B cell (primary cell): ENCODE measurements around the gene CMTM1. TPM values are rescaled to one million over a fixed set of nuclear protein-coding genes. Genes with fewer than 3 reads are reported as not detected.

Experiments used
- ATAC-seq: fragments of 200-7000 bp; cut with Tn5 transposase; one replicate; pipeline ENCODE4 v1.10.0; 2021; ENCODE audit warnings: low read depth, mild to moderate bottlenecking, moderate number of reproducible peaks, moderate library complexity
- CTCF ChIA-PET: fragments of 350-600 bp; sonication (Branson Sonifier 250); formaldehyde crosslinking; loops from one replicate; lab custom pipeline; 2021; ENCODE audit warnings: antibody characterized with exemption, inconsistent platforms; lab: Charles Lee
- POLR2A ChIA-PET: fragments of 350-600 bp; sonication (Branson Sonifier 250); formaldehyde crosslinking; loops from one replicate; lab custom pipeline; 2021; ENCODE audit warnings: antibody characterized with exemption; lab: Charles Lee
- DNase-seq: peaks from one replicate; pipeline ENCODE4 v3.0.0; 2013
- H2AFZ ChIP-seq: 2 replicates; pipeline ENCODE4 v1.6.1; 2012; ENCODE audit warnings: mild to moderate bottlenecking, low read depth, low read length; ENCODE audit not compliant: insufficient read depth, poor library complexity, severe bottlenecking
- H3K27ac ChIP-seq, 2 donors: 1 replicate in 1 of 2; 2 replicates in 1 of 2; pipeline ENCODE4 v1.5.1; 2012 to 2013; ENCODE audit warnings: low read length in 2 of 2, mild to moderate bottlenecking in 2 of 2, moderate library complexity in 1 of 2
- H3K27me3 ChIP-seq, 4 experiments: fragments of 200-600 bp in 1 of 4; sonication (generic) in 1 of 4; replicated peaks in 1 of 4; 1 replicate in 2 of 4; 2 replicates in 2 of 4; pipeline versions ENCODE4 v1.6.1 to v1.7.0; 2013 to 2016; ENCODE audit warnings: low read length in 3 of 4, mild to moderate bottlenecking in 2 of 4, mixed read lengths in 1 of 4, moderate library complexity in 1 of 4; ENCODE audit not compliant: insufficient read depth in 4 of 4, control insufficient read depth in 3 of 4; ENCODE audit errors: control extremely low read depth in 1 of 4
- H3K36me3 ChIP-seq, 2 experiments: replicated peaks in 1 of 2; 1 replicate in 1 of 2; 2 replicates in 1 of 2; pipeline versions ENCODE4 v1.6.1 to v1.7.1; 2013; ENCODE audit warnings: low read length in 1 of 2; ENCODE audit not compliant: insufficient read depth in 2 of 2, control insufficient read depth in 1 of 2; ENCODE audit errors: control extremely low read depth in 1 of 2, extremely low read depth in 1 of 2
- H3K4me1 ChIP-seq, 2 donors: fragments of 200-600 bp in 1 of 2; sonication (generic) in 1 of 2; 1 replicate in 1 of 2; 2 replicates in 1 of 2; pipeline versions ENCODE4 v1.5.1 to v1.6.1; 2013 to 2017; ENCODE audit warnings: low read length in 2 of 2; ENCODE audit not compliant: control insufficient read depth in 2 of 2, insufficient read depth in 2 of 2
- H3K4me2 ChIP-seq: replicated peaks from 2 replicates; pipeline ENCODE3; 2012; ENCODE audit warnings: mild to moderate bottlenecking, low read depth, low read length; ENCODE audit not compliant: poor library complexity, severe bottlenecking
- H3K4me3 ChIP-seq, 5 experiments: fragments of 200-600 bp in 1 of 5; sonication (generic) in 1 of 5; 1 replicate in 3 of 5; 2 replicates in 2 of 5; pipeline versions ENCODE4 v1.5.1 to v1.7.0; 2011 to 2016; ENCODE audit warnings: low read length in 4 of 5, mild to moderate bottlenecking in 4 of 5, low read depth in 2 of 5, control low read depth in 1 of 5, moderate library complexity in 1 of 5; ENCODE audit not compliant: insufficient read depth in 1 of 5; ENCODE audit errors: control extremely low read depth in 1 of 5, extremely low read depth in 1 of 5
- H3K79me2 ChIP-seq: fragments of 200-600 bp; sonication (generic); one replicate; pipeline ENCODE4 v1.6.0; 2016; ENCODE audit warnings: low read length; ENCODE audit not compliant: control insufficient read depth, insufficient read depth
- H3K9ac ChIP-seq: fragments of 200-600 bp; sonication (generic); 2 replicates; pipeline ENCODE4 v1.6.1; 2017; ENCODE audit warnings: mild to moderate bottlenecking, low read length, moderate library complexity
- H3K9me3 ChIP-seq, 3 donors: one replicate each; pipeline versions ENCODE4 v1.6.1 to v1.7.1; 2013; ENCODE audit warnings: low read length in 2 of 3; ENCODE audit not compliant: control insufficient read depth in 2 of 3, insufficient read depth in 1 of 3; ENCODE audit errors: control extremely low read depth in 1 of 3
- H4K20me1 ChIP-seq: 2 replicates; pipeline ENCODE4 v1.6.0; 2012; ENCODE audit warnings: mild to moderate bottlenecking, low read length; ENCODE audit not compliant: insufficient read depth, control insufficient read depth, poor library complexity, severe bottlenecking
- H3K27ac Mint-ChIP-seq: one replicate; pipeline ENCODE4 v1.8.0; 2021; ENCODE audit warnings: mixed read lengths
- H3K27me3 Mint-ChIP-seq: one replicate; pipeline ENCODE4 v1.8.0; 2021; ENCODE audit warnings: mixed read lengths
- H3K4me1 Mint-ChIP-seq: one replicate; pipeline ENCODE4 v1.8.0; 2021; ENCODE audit warnings: mixed read lengths
- H3K4me3 Mint-ChIP-seq: one replicate; pipeline ENCODE4 v1.8.0; 2021; ENCODE audit warnings: mixed read lengths
- H3K9me3 Mint-ChIP-seq: one replicate; pipeline ENCODE4 v1.8.0; 2022; ENCODE audit warnings: mixed read lengths; ENCODE audit not compliant: insufficient read depth
- EZH2 ChIP-seq: IDR thresholded peaks from 2 replicates; pipeline ENCODE4 v1.6.1; 2012; ENCODE audit warnings: borderline replicate concordance, low read depth, mild to moderate bottlenecking, moderate library complexity, low read length; ENCODE audit not compliant: insufficient read depth, poor library complexity, severe bottlenecking
- WGBS: methylation state at CpG from one replicate; pipeline ENCODE4 v1.1.5; 2013; ENCODE audit warnings: missing lambda C conversion rate; ENCODE audit not compliant: insufficient coverage; 5-methylcytosine and 5-hydroxymethylcytosine counted together
- intact Hi-C: fragments of 100-400 bp; cut with micrococcal nuclease; formaldehyde crosslinking; loops from one replicate; pipeline ENCODE4 v1.10.0; 2022
- polyA plus RNA-seq: library from polyadenylated mRNA; depleted of rRNA; stranded (reverse); fragments of >200 nt; gene quantifications from 2 replicates; pipeline ENCODE4 v1.2.3, GENCODE V29; 2012
- total RNA-seq, 2 donors: library from RNA; stranded (reverse); fragments of 120-200 nt in 1 of 2; gene quantifications; 1 replicate in 1 of 2; 2 replicates in 1 of 2; pipeline versions ENCODE4 v1.2.3 to v1.2.4, GENCODE V29; 2013 to 2022
- TF ChIP-seq, protein P1 (sequence below): fragments of 200-600 bp; IDR thresholded peaks from one replicate; pipeline ENCODE4 v1.8.0; 2022; ENCODE audit warnings: antibody characterized with exemption, mild to moderate bottlenecking

CMTM1 gene
- total and polyA plus RNA-seq, 2 donors (not counting 1 experiment from before 2014, with no cell fraction given), result 1.6 to 5.9 TPM

DNA sequence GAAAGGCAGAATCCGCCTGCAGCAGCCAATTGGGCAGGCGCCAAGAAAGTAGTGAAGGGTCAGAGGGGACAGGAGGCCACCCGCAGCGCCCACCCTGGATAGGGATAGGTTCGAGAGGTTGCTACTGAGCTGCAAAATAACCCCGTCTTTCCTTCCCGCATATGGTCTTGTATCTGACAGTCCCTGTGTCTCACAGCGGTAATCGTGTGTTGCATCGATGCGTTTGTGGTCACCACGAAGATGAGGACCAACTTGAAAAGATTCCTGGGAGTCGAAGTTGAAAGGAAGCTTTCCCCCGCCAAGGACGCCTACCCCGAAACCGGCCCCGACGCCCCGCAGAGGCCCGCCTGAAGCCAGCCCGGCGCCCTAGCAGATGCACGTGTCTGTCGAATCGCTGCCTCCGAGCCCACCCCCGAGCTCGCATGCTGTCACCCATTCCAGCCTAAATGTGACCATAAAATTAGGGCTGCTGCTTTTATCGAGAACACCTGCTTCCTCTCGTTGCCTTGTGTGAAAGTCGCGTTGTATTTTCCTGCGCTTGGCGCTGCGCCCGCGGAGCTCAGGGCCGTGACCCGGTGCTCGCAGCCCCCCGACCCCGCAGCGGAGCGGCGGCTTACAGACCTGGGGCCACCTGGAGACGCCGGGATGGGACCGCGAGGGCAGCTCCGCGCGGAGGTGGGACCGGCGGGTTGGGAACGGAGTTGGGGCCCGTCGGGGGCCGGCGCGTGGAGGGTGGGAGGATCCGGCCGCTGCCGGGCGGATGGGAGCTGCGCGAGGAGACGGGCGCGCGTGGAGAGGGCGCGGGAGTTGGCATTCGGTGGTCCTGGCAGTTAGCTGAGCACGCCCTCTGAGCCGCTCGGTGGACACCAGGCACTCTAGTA, 12.7 kb downstream of the CMTM1 start, which contains the start of gene CMTM2:
TSS of gene CMTM2 (plus strand) at position 813 of the 881 bp plus-strand sequence. CDS start 145 bp downstream, outside the sequence.
- Histone ChIP-seq H2AFZ (peak within 1 kb of the TSS; percentile 84), H3K27me3 (peaks cover 0 to 39% (median 30%) of the 10 kb centered on the region in 4 experiments)
- TF ChIP-seq, protein P1, sequence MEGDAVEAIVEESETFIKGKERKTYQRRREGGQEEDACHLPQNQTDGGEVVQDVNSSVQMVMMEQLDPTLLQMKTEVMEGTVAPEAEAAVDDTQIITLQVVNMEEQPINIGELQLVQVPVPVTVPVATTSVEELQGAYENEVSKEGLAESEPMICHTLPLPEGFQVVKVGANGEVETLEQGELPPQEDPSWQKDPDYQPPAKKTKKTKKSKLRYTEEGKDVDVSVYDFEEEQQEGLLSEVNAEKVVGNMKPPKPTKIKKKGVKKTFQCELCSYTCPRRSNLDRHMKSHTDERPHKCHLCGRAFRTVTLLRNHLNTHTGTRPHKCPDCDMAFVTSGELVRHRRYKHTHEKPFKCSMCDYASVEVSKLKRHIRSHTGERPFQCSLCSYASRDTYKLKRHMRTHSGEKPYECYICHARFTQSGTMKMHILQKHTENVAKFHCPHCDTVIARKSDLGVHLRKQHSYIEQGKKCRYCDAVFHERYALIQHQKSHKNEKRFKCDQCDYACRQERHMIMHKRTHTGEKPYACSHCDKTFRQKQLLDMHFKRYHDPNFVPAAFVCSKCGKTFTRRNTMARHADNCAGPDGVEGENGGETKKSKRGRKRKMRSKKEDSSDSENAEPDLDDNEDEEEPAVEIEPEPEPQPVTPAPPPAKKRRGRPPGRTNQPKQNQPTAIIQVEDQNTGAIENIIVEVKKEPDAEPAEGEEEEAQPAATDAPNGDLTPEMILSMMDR, result no peak
- TF ChIP-seq EZH2, result peak; percentile 11

More for the DNA sequence above, 12.7 kb downstream of the CMTM1 start, which contains the start of gene CMTM2:
- Histone ChIP-seq H4K20me1 (peaks cover 5% of the 10 kb centered on the region), H3K4me3 (peak within 1 kb of the TSS; percentile 12 to 51 (median 30)), H3K36me3 (no peaks in the 10 kb centered on the region), H3K79me2 (no peaks in the 10 kb centered on the region), H3K27ac (no peak within 1 kb of the TSS), H3K4me2 (peak within 1 kb of the TSS; percentile 90), H3K9ac (peak within 1 kb of the TSS; percentile 53), H3K4me1 (peaks cover 13 to 19% of the 10 kb centered on the region in 2 donors), H3K9me3 (peaks cover 0 to 2% (median 0%) of the 10 kb centered on the region in 3 donors)
- H3K4me1 Mint-ChIP-seq, result peaks cover 14% of the 10 kb centered on the region
- ChIA-PET CTCF (interaction anchor here (1.1 to 4.6 kb wide), 9 partner anchors 9 to 110 kb away, joined by 3 to 20 read pairs (median 7); no protein-coding TSS in a partner anchor), POLR2A (no interaction called here)
- H3K4me3 Mint-ChIP-seq, result peak within 1 kb of the TSS; percentile 85
- DNase-seq (peak; percentile 49), ATAC-seq (no peak)
- H3K27me3 Mint-ChIP-seq, result peaks cover 47% of the 10 kb centered on the region
- intact Hi-C loops, result no loop called here
- WGBS, result 10% methylated on average over 75 of the region's 77 CpGs
- no peaks in the 10 kb centered on the region for H3K9me3 Mint-ChIP-seq
- H3K27ac Mint-ChIP-seq, result peak within 1 kb of the TSS; percentile 32
